Trophoblast cell (in vitro differentiated cells and primary cell): ENCODE data around the gene CBFA2T3. TPM values are rescaled to one million over a fixed set of nuclear protein-coding genes. Genes with fewer than 3 reads are reported as not detected.

Source experiments
- DNase-seq, 2 donors: peaks; one replicate each; pipeline ENCODE4 v3.0.0-alpha.2; 2016
- H2AFZ ChIP-seq: 2 replicates; pipeline ENCODE4 v1.6.1; 2013; ENCODE audit warnings: low read length, moderate library complexity, mild to moderate bottlenecking; ENCODE audit not compliant: insufficient read depth, poor library complexity
- H2AK5ac ChIP-seq: 2 replicates; pipeline ENCODE4 v1.6.1; 2013; ENCODE audit warnings: mild to moderate bottlenecking, low read length
- H2BK120ac ChIP-seq: 2 replicates; pipeline ENCODE4 v1.6.1; 2013; ENCODE audit warnings: low read length, mild to moderate bottlenecking, moderate library complexity; ENCODE audit not compliant: insufficient read depth, poor library complexity
- H2BK12ac ChIP-seq: 2 replicates; pipeline ENCODE4 v1.6.1; 2013; ENCODE audit warnings: mild to moderate bottlenecking, low read length, moderate library complexity
- H2BK5ac ChIP-seq: 2 replicates; pipeline ENCODE4 v1.6.1; 2013; ENCODE audit warnings: low read length, low read depth, moderate library complexity, mild to moderate bottlenecking; ENCODE audit not compliant: poor library complexity
- H3K14ac ChIP-seq: 2 replicates; pipeline ENCODE4 v1.6.1; 2013; ENCODE audit warnings: mild to moderate bottlenecking, low read length
- H3K18ac ChIP-seq: 2 replicates; pipeline ENCODE4 v1.6.1; 2013; ENCODE audit warnings: mild to moderate bottlenecking, low read length
- H3K23ac ChIP-seq: 2 replicates; pipeline ENCODE4 v1.6.1; 2013; ENCODE audit warnings: low read length
- H3K27ac ChIP-seq: 2 replicates; pipeline ENCODE4 v1.5.1; 2013; ENCODE audit warnings: low read depth, mild to moderate bottlenecking, inconsistent platforms, low read length, moderate library complexity
- H3K27me3 ChIP-seq: 2 replicates; pipeline ENCODE4 v1.6.1; 2013; ENCODE audit warnings: inconsistent platforms, mild to moderate bottlenecking, low read length, moderate library complexity; ENCODE audit not compliant: insufficient read depth
- H3K36me3 ChIP-seq, 2 experiments: 1 replicate in 1 of 2; 2 replicates in 1 of 2; pipeline ENCODE4 v1.6.1; 2013; ENCODE audit warnings: low read length in 2 of 2, mild to moderate bottlenecking in 2 of 2, moderate library complexity in 1 of 2; ENCODE audit not compliant: insufficient read depth in 2 of 2, control insufficient read depth in 1 of 2
- H3K4ac ChIP-seq: 2 replicates; pipeline ENCODE4 v1.6.1; 2013; ENCODE audit warnings: low read depth, mild to moderate bottlenecking, low read length, moderate library complexity
- H3K4me1 ChIP-seq, 2 experiments: 1 replicate in 1 of 2; 2 replicates in 1 of 2; pipeline ENCODE4 v1.6.1; 2013; ENCODE audit warnings: low read length in 2 of 2, mild to moderate bottlenecking in 2 of 2, moderate library complexity in 1 of 2; ENCODE audit not compliant: insufficient read depth in 2 of 2, control insufficient read depth in 1 of 2
- H3K4me2 ChIP-seq: 2 replicates; pipeline ENCODE4 v1.6.1; 2013; ENCODE audit warnings: inconsistent platforms, mild to moderate bottlenecking, low read length, moderate library complexity
- H3K4me3 ChIP-seq: 2 replicates; pipeline ENCODE4 v1.5.1; 2013; ENCODE audit warnings: mild to moderate bottlenecking, low read depth, low read length, inconsistent platforms
- H3K79me1 ChIP-seq: one replicate; pipeline ENCODE4 v1.6.1; 2013; ENCODE audit warnings: low read length
- H3K79me2 ChIP-seq: 2 replicates; pipeline ENCODE4 v1.6.1; 2013; ENCODE audit warnings: low read length, mild to moderate bottlenecking; ENCODE audit not compliant: control insufficient read depth, insufficient read depth, poor library complexity
- H3K9ac ChIP-seq: 2 replicates; pipeline ENCODE4 v1.6.1; 2013; ENCODE audit warnings: mild to moderate bottlenecking, low read length
- H3K9me3 ChIP-seq: 2 replicates; pipeline ENCODE4 v1.6.1; 2013; ENCODE audit warnings: low read depth, mild to moderate bottlenecking, control low read depth, inconsistent platforms, low read length; ENCODE audit not compliant: insufficient read depth
- H4K12ac ChIP-seq: 2 replicates; pipeline ENCODE4 v1.6.1; 2013; ENCODE audit warnings: low read depth, mild to moderate bottlenecking, low read length, moderate library complexity
- H4K8ac ChIP-seq: 2 replicates; pipeline ENCODE4 v1.6.1; 2013; ENCODE audit warnings: low read depth, mild to moderate bottlenecking, low read length, moderate library complexity
- H4K91ac ChIP-seq: one replicate; pipeline ENCODE4 v1.6.1; 2013; ENCODE audit warnings: low read depth, mild to moderate bottlenecking, low read length, moderate library complexity
- WGBS: extraction: QIAGEN DNeasy Blood & Tissue Kit; methylation state at CpG from one replicate; pipeline ENCODE4 v1.1.7; 2013; ENCODE audit warnings: missing lambda C conversion rate; ENCODE audit not compliant: insufficient read length, insufficient coverage; ENCODE audit errors: extremely low coverage; 5-methylcytosine and 5-hydroxymethylcytosine counted together
- polyA plus RNA-seq: library from polyadenylated mRNA; stranded (reverse); fragments of 200-250 nt; gene quantifications from 2 replicates; pipeline ENCODE4 v1.2.3, GENCODE V29; 2013

The CBFA2T3 gene
- 1.7 and 2.2 TPM in 2 replicates for polyA plus RNA-seq

GRCh38 chr16:88977018-88977811, at the start of gene CBFA2T3:
TSS of gene CBFA2T3 (minus strand) at chr16:88977207. CDS start at chr16:88976807, 400 bp downstream.
- no peak within 1 kb of the TSS for H3K23ac ChIP-seq
- H3K14ac ChIP-seq = no peak within 1 kb of the TSS
- WGBS = no CpG with 5 or more reads among the region's 32 CpGs
- H2BK12ac ChIP-seq = no peak within 1 kb of the TSS
- H2AK5ac ChIP-seq = no peak within 1 kb of the TSS
- H3K4me3 ChIP-seq = peak within 1 kb of the TSS; percentile 14
- no peak within 1 kb of the TSS for H2AFZ ChIP-seq
- H4K12ac ChIP-seq = no peak within 1 kb of the TSS
- DNase-seq = peak; percentile 32 to 46
- peak within 1 kb of the TSS; percentile 54 for H4K91ac ChIP-seq
- no peak within 1 kb of the TSS for H3K27ac ChIP-seq
- no peaks in the 10 kb centered on the region for H3K27me3 ChIP-seq
- no peaks in the 10 kb centered on the region for H3K79me2 ChIP-seq
- H3K4me1 ChIP-seq = no peaks in the 10 kb centered on the region
- no peaks in the 10 kb centered on the region for H3K36me3 ChIP-seq
- peaks cover 2% of the 10 kb centered on the region for H3K9me3 ChIP-seq
- H2BK5ac ChIP-seq = no peak within 1 kb of the TSS
- no peak within 1 kb of the TSS for H3K18ac ChIP-seq
- no peak within 1 kb of the TSS for H4K8ac ChIP-seq
- no peak within 1 kb of the TSS for H3K4me2 ChIP-seq
- H3K9ac ChIP-seq = no peak within 1 kb of the TSS
- no peak within 1 kb of the TSS for H3K4ac ChIP-seq
- H2BK120ac ChIP-seq = no peak within 1 kb of the TSS
- H3K79me1 ChIP-seq = no peaks in the 10 kb centered on the region

DNA sequence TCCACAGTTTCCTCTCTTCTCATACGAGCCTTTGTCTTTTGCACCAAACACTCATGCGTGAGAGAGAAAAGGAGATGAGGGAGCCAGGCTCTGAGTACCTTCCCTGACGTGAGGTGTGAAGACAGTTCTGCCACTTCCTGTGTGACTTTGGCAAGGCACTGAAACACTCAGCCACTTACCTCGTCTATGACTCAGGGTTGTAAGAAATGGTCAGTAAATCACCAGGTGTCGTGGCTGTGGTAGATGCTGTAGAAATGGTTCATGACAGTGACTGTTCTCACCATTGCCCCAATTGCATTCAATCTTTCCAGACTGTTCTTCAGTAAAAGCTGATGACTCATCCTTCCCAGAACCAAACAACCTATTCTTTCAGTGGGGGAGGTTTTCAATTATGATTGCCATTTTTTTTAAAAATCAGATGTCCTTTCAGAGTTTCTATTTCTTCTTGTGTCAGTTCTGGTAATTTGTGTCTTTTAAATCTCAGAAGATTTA, 49.2 kb upstream of the CBFA2T3 start:
- Histone ChIP-seq H3K23ac (no peak overlapping the region), H2BK12ac (no peak overlapping the region), H3K9me3 (peaks cover 10% of the 10 kb centered on the region), H3K4ac (no peak overlapping the region), H3K79me2 (no peaks in the 10 kb centered on the region), H3K14ac (no peak overlapping the region), H3K18ac (no peak overlapping the region), H3K4me1 (no peaks in the 10 kb centered on the region), H4K12ac (no peak overlapping the region), H2AK5ac (no peak overlapping the region), H2BK120ac (no peak overlapping the region), H3K4me3 (no peak overlapping the region), H3K36me3 (no peaks in the 10 kb centered on the region), H3K79me1 (no peaks in the 10 kb centered on the region), H4K8ac (no peak overlapping the region), H4K91ac (no peak overlapping the region), H3K27me3 (no peaks in the 10 kb centered on the region), H2BK5ac (no peak overlapping the region), H2AFZ (no peak overlapping the region), H3K4me2 (no peak overlapping the region), H3K27ac (no peak overlapping the region), H3K9ac (no peak overlapping the region)
- no CpG with 5 or more reads among the region's 5 CpGs for WGBS
- DNase-seq = no peak

DNA sequence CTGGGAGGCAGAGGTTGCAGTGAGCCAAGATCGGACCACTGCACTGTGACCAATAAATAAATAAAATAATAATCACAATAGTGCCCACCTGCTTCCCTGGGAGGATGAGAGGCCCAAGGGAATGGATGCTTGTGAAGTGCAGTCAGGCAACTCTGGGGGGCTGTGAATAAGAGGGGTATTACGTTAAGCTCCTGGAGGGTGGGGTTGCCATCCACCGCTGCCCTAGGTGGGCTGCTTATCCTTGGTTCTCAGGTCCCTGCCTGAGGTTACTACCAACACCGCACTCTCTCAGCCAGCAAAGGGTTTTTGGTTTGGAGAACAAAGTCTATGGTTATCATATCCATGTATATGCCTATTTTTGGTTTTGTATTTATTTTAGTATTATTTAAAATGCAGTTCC, 48.6 kb upstream of the CBFA2T3 start:
- no peak overlapping the region for H3K23ac ChIP-seq
- no peaks in the 10 kb centered on the region for H3K27me3 ChIP-seq
- no peaks in the 10 kb centered on the region for H3K79me2 ChIP-seq
- no peak overlapping the region for H3K14ac ChIP-seq
- no peak overlapping the region for H2BK12ac ChIP-seq
- H2AK5ac ChIP-seq = no peak overlapping the region
- no peak overlapping the region for H2BK5ac ChIP-seq
- H3K4me3 ChIP-seq = no peak overlapping the region
- H3K79me1 ChIP-seq = no peaks in the 10 kb centered on the region
- no peak overlapping the region for H3K9ac ChIP-seq
- H2BK120ac ChIP-seq = no peak overlapping the region
- no peaks in the 10 kb centered on the region for H3K36me3 ChIP-seq
- H3K4me1 ChIP-seq = no peaks in the 10 kb centered on the region
- H3K9me3 ChIP-seq = peaks cover 7% of the 10 kb centered on the region
- H3K4me2 ChIP-seq = no peak overlapping the region
- H3K27ac ChIP-seq = no peak overlapping the region
- DNase-seq = no peak
- H4K8ac ChIP-seq = no peak overlapping the region
- no peak overlapping the region for H3K18ac ChIP-seq
- H4K91ac ChIP-seq = no peak overlapping the region
- WGBS = no CpG with 5 or more reads among the region's 4 CpGs
- no peak overlapping the region for H2AFZ ChIP-seq
- no peak overlapping the region for H3K4ac ChIP-seq
- no peak overlapping the region for H4K12ac ChIP-seq

DNA sequence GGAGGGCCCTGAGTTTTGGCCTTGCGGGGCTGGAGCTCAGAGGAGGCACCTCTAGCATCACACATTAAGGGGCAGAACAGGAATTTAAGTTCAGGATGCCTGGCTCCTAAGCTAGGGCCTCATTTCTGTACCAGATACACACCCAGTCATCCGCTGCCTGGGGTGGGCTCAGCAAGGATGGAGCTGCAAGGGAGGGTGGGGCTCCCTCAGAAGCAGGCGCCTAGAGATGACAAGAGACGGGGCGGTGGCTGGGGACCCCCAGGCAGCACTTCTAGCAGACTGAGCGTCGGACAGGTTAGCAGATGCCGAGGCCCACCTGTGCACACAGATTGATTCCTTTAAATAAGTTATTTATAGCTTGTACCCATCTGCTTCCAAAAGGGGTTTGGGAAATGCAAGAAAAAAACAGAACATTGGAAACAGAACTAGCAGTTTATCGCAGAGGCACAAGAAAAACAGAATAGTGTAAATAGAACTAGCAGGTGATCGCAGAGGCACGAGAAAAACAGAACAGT, 47.6 kb upstream of the CBFA2T3 start:
- Histone ChIP-seq H4K12ac (no peak overlapping the region), H3K79me1 (no peaks in the 10 kb centered on the region), H3K4me2 (no peak overlapping the region), H3K4me3 (no peak overlapping the region), H3K18ac (no peak overlapping the region), H4K91ac (no peak overlapping the region), H4K8ac (no peak overlapping the region), H3K36me3 (no peaks in the 10 kb centered on the region), H3K27me3 (no peaks in the 10 kb centered on the region), H3K9me3 (peaks cover 7% of the 10 kb centered on the region), H2BK5ac (no peak overlapping the region), H2AK5ac (no peak overlapping the region), H3K79me2 (no peaks in the 10 kb centered on the region), H3K27ac (no peak overlapping the region), H3K14ac (no peak overlapping the region), H3K4ac (no peak overlapping the region), H2AFZ (no peak overlapping the region), H3K23ac (no peak overlapping the region), H2BK12ac (no peak overlapping the region), H2BK120ac (no peak overlapping the region), H3K9ac (no peak overlapping the region), H3K4me1 (no peaks in the 10 kb centered on the region)
- no peak for DNase-seq
- WGBS = no CpG with 5 or more reads among the region's 11 CpGs
